Measurements from ENCODE around the gene MXRA7.

Gene MXRA7

GRCh38 chr17:76650504-76650903 lies 60.3 kb downstream of the MXRA7 start:
- DNase-seq (ENCODE audit: low read depth), result no peak
- TF ChIP-seq CTCF (IDR thresholded peaks at IDR 0.05; ENCODE audit: control insufficient read depth, insufficient read depth, low read depth, low read length, missing control alignments), result no peak
- no peak overlapping the region for H3K4me3 ChIP-seq (ENCODE audit: control insufficient read depth, low read depth, low read length)

DNA sequence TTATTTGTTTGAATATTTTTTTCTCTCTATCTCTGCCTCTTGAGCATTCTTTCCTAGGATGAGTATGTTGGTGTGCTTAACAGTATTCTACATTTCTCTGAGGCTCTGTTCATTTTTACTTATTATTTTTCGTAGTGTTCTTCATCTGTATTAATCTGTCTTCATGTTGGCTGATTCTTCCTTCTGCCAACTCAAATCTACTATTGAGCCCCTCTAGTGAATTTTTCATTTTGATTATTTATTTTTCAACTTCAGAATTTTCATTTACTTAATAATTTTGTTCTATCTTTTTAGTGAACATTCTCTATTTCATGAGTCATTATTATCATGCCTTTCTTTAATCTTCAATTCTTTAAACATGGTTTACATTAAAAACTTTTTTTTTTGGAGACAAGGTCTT lies 64.1 kb downstream of the MXRA7 start:
- H3K4me3 ChIP-seq (ENCODE audit: control insufficient read depth, low read depth, low read length), result no peak overlapping the region
- no peak for TF ChIP-seq CTCF (IDR thresholded peaks at IDR 0.05; ENCODE audit: control insufficient read depth, insufficient read depth, low read depth, low read length, missing control alignments)
- no peak for DNase-seq (ENCODE audit: low read depth)

DNA sequence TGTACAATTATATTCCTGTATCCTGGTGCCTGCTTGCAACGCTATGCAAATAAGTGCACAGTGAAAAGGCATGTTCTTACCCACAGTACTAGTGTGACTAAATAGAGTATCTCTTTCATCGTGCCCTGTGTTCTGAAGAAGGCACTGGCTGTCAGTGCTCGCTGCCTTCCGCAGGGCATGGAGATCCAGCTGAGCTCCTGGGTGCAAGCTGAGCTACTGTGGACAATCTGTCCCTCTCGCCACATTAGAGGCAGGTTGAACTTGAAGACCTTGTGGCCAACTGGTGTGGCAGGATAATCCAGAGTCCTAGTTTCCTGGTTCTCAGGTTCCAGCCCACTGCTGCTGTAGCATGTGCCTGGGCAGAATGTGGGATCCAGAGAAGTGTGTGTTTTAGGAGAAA lies 65.3 kb downstream of the MXRA7 start:
- H3K4me3 ChIP-seq (ENCODE audit: control insufficient read depth, low read depth, low read length), result no peak overlapping the region
- DNase-seq (ENCODE audit: low read depth), result no peak
- no peak for TF ChIP-seq CTCF (IDR thresholded peaks at IDR 0.05; ENCODE audit: control insufficient read depth, insufficient read depth, low read depth, low read length, missing control alignments)

DNA sequence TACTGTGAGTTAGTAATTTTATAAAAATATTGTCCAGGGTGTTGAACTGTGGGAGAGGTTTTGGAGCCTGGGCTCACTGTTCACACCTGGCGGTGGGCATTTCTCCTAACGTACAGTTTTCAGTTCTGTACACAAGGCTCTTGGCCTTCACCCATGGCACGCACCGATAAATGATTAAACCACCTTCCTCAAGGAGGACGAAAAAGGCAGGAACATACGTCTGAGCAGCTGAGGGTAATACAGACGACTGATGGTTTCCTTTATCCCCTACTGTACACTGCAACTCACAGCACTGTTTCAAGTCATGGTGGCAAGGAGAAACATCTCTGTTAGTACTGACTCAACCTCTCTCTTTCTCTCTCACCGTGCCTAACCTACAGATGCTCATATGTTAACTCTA lies 65.8 kb downstream of the MXRA7 start:
- no peak for TF ChIP-seq CTCF (IDR thresholded peaks at IDR 0.05; ENCODE audit: control insufficient read depth, insufficient read depth, low read depth, low read length, missing control alignments)
- no peak overlapping the region for H3K4me3 ChIP-seq (ENCODE audit: control insufficient read depth, low read depth, low read length)
- DNase-seq (ENCODE audit: low read depth), result no peak

GRCh38 chr17:76643553-76644148 lies 67.1 kb downstream of the MXRA7 start, which contains the start of gene ST6GALNAC1:
Gene ST6GALNAC1 (minus strand): TSS chr17:76643757. CDS start chr17:76643638, 119 bp downstream.
- no peak within 1 kb of the TSS for H3K4me3 ChIP-seq (ENCODE audit: control insufficient read depth, low read depth, low read length)
- DNase-seq (ENCODE audit: low read depth), result no peak
- no peak for TF ChIP-seq CTCF (IDR thresholded peaks at IDR 0.05; ENCODE audit: control insufficient read depth, insufficient read depth, low read depth, low read length, missing control alignments)

DNA sequence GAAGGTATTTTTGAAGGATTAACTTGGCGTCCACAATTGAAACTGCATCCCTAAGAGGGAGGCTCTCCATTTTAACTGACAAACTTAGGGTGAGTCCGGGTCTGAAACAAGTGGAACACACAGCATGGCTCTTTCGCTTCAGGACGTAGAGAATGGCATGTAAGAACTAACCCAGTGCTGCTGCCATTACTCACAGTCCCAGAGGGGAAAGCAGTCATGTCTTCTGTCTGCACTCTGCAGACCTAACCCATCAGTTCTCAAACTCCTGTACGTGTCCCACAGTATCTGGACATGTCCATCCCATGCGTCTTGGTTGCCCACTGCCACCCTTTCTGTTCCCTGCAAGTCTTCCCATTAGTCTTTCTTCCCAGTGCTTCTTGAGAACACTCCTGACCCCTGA lies 67.8 kb downstream of the MXRA7 start:
- no peak for TF ChIP-seq CTCF (IDR thresholded peaks at IDR 0.05; ENCODE audit: control insufficient read depth, insufficient read depth, low read depth, low read length, missing control alignments)
- H3K4me3 ChIP-seq (ENCODE audit: control insufficient read depth, low read depth, low read length), result no peak overlapping the region
- no peak for DNase-seq (ENCODE audit: low read depth)

Measured in AG09309 (cell line).